ENCODE data around the gene VASH2.
A peak's percentile ranks its signal among the peaks of the same experiment; 100 is the strongest.
"Not testable (repeated sequence)": the region's sequence is repeated elsewhere in the genome, so short reads cannot be mapped to it uniquely, and the experiment has no call there.

Gene VASH2

GRCh38 chr1:212982430-212983152 lies 32.2 kb downstream of the VASH2 start:
- no peak for DNase-seq

DNA sequence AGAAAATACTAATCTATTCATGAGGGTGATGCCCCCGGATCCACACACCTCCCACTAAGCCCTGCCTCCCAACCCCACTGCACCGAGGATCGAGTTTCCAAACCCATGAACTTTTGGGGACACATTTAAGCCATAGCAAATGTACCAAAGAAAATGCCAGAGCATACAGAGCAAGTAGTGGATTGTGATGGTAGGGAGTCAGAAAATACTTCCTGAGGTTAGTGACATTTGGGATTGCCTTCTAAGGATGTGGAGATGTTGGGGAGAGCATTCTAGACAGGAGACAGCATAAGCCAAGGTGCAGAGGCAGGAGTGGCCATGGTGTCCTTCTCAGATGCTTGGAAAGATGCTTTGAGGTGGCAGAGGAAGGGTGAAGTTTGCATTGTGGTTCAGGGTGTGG lies 33.1 kb downstream of the VASH2 start:
- DNase-seq: no peak

DNA sequence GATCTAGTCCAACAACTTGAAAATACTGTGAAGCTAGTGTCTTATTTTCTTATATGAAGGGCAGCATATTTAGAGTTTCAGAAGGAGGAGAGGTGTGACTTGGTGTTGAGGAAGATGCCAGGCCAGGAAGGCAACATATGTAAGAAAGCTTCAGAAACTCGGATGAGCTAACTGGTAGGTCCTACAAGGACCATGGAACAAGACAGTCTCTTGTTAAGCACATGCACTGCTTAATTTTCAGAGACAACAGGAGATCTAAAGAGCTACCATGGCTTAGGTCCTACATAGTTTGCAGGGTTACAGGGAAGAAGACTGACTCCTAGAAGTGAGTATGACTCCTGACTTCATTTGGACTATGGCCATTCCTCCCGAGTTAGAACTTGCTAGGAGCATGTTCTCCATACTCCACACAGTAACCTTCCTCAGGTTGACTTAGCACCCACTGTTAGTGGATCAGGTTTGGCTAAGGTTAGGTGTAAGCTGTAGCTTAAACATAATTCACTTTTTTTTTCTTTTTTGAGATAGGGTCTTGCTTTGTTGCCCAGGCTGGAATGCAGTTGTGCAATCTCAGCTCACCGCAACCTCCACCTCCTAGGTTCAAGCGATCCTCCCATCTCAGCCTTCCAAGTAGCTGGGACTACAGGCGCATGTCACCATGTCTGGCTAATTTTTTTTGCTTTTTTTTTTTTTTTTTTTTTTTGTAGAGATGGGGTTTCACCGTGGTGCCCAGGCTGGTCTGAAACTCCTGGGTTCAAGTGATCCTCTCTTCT lies 34.4 kb downstream of the VASH2 start:
- DNase-seq: no peak

DNA sequence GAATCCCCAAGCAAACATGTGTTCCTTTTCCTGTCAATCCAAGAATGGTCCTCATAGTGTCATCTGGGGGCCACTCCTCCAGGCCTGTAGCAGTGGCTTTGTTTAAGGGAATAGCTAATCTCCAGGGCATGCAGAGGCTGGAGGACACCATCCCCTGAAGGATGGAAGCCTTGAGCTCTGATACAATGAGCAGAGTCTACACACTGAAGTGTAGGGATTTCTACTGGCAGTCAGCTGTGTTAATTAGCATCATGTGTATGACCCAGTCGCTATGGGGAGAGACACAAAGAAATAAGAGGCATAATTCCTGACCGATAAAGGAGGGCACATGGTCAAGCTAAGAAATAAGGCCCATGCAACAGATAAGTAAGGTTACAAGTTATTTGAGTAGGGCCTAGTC lies 36.2 kb downstream of the VASH2 start:
- no peak for DNase-seq

GRCh38 chr1:212987702-212988322 lies 37.5 kb downstream of the VASH2 start:
- DNase-seq: no peak

DNA sequence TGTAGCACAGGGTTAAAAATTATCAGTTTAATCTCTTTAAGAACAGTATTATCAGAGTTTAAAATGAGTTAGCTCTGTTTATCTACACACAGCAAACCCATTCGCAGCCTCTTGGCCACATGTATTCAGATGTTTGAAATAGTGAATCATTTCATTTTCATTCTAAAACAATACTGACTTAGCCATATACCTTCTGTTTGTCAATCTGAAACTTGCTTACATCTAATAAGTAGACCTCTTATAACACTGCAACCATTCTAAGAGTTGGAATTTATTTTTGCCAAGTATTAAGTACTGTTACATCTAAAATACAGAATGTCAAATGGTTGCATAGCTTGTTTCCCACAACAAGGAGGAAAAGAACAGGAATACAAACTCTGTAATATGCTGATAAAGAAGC lies 39.9 kb downstream of the VASH2 start:
- no peak for DNase-seq

- DNase-seq: not testable (repeated sequence)
Measured at GRCh38 chr1:212993960-212994359, 43.6 kb downstream of the VASH2 start.

DNA sequence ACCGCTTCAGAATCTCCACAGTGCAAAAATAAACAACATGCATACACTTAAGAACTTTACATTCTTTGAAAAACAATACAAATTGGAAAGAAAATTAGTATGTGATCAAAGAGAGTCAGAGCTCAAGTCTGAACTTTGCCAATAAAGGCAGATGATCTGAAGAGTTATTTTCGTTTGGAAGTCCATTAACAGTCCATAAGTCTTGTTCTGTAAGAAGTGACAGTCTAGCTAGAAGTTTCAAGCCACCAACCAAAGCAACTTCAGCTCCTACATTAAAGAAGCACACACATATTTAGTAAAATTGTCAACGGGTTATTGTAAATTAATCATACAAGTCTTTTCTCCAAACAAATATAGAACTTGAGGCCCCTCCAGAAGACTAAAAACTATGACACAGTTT lies 44.6 kb downstream of the VASH2 start:
- no peak for DNase-seq

- no peak for DNase-seq
Measured at GRCh38 chr1:213003256-213003655, 52.9 kb downstream of the VASH2 start.

DNA sequence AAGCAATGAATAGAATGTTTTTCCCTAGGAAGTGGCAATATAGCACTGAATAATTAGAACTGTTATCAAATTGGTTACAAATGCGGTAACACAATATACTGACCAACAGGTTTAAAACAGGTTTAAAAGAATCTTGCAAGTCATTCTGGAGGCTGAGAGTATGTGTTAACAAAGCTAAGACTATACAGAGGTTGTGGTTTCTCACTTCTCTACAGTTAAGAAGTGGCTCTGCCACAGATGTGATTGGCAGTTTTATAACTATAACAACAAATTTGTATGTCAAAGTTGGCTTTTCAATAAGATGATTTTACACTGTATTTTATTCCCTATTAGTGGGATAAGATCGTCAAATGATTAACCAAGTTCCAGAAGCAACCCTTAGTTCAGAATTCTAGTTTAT lies 58.2 kb downstream of the VASH2 start:
- DNase-seq: no peak

DNA sequence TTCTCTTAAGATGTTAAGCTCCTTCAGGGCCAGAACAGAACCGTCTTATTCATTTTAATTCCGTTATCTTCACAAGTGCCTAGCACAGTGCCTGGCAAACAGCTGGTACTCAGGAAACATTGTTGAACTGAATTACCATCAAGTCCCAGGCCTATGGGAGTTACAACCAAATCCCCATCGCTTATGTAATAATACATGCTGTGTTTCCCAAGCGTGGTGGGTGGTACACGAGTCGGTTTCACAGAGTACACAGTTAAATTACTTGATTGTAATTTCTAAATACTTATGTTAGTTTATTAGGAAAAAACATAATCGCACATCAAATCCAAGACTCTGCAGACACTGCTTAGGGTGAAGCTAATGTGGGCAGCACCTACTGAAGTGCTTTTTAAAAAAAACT lies 64.3 kb downstream of the VASH2 start:
- no peak for DNase-seq

DNA sequence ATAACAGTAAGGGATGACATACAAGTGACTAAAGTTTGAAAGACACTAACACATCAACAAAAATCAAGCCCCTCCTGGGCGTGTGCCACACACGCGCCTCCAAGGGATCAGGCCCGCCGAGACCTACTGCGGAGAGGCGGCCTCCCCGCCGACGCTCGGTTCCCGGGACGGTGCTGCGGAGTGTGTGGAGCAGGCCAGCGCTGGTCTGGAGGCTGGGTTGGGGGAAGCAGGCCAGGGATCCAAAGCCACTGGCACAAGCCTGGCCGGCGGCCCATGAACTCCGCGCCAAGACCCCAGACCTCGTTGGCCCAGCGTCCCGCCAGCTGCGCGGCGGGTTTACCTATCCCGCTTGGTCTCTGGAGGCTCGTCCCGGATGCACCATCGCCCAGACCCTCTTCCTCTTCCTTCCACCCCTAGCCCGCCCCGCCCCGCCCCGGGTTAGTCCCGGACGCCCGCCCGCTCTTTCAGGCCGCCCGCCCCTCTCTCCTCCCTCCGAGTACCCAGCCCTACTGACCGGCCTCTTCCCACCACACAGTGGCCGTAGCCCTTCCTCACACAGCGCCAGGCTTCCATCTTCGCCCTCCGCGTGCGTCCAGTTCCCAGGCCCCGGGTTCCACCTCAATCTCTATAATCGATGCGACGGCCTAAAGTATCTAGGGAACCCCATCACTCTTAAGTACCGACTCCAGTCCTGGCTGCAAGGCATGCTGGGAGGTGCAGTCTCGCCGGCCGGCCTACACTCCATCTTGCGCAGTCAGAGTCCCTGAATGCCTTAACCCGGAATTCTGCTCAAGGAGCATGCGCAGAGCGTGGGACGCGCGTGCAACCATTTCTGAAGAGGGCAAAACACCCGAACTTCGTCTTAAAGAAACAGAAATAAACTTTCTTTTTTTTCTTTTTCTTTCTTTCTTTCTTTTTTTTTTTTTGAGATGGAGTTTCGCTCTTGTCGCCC lies 65.0 kb downstream of the VASH2 start, which contains the start of gene ANGEL2:
Gene ANGEL2 (minus strand): TSS at position 769 of the 952 bp plus-strand sequence. CDS start 196 bp downstream, at position 573.
- DNase-seq: peak; percentile 89

- no peak for DNase-seq
Measured at GRCh38 chr1:213017447-213018273, 67.3 kb downstream of the VASH2 start.

DNA sequence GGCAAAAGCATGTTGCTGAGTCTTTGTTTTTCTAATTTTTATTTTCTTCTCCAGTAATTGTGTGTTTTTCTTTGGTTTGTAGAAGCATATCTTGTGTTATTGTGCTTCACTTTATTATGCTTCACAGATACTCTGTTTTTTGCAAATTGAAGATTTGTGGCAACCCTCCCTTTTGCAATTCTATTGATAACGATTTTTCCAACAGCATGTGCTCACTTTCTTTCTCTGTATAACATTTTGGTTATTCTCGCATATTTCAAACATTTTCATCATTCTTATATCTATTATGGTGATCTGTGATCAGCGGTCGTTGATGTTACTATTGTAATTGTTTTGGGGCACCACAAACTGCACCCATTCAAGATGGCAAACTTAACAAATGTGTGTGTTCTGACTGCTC lies 69.1 kb downstream of the VASH2 start:
- DNase-seq: no peak

DNA sequence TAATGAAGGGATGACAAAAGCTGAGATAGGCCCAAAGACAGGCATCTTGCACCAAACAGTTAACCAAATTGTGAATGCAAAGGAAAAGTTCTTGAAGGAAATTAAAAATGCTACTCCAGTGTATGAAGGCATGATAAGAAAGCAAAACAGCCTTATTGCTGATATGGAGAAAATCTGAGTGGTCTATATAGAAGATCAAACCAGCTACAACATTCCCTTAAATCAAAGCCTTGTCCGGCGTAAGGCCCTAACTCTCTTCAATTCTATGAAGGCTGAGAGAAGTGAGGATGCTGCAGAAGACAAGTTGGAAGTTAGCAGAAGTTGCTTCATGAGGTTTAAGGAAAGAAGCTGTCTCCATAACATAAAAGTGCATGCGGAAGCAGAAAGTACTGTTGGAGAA lies 69.7 kb downstream of the VASH2 start:
- no peak for DNase-seq

- DNase-seq: not testable (repeated sequence)
Measured at GRCh38 chr1:213027024-213027423, 76.7 kb downstream of the VASH2 start.

GRCh38 chr1:213032651-213033050 lies 82.3 kb downstream of the VASH2 start:
- DNase-seq: no peak

DNA sequence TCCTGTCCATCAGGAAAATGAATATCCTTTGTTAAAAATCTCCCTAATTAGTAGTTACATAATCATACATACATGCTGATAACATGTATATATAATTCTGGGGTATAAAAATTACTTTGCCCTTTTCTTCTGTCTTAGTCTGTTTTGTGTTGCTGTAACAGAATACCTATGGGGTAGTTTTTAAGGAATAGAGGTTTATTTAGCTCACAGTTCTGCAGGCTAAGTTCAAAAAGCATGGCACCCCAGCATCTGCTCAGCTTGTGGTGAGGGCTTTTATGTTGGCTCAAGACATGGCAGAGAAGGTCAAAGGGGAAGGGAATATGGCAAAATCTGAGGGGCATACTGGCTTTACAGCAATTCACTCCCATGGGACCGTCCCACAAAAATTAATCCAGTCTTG lies 84.4 kb downstream of the VASH2 start:
- DNase-seq: no peak

GRCh38 chr1:213035573-213035972 lies 85.2 kb downstream of the VASH2 start:
- DNase-seq: no peak

Data from SHP77 treated with DMSO at 0.1 percent for 48 hours (cell line).